Vagina (tissue), 2 donors: ENCODE measurements around the gene P2RY1. TPM values are rescaled to one million over a fixed set of nuclear protein-coding genes. Genes with fewer than 3 reads are reported as not detected.
"Not testable (repeated sequence)": the region's sequence is repeated elsewhere in the genome, so short reads cannot be mapped to it uniquely, and the experiment has no call there.

Source experiments
- DNase-seq, 2 donors: peaks; one replicate each; pipeline ENCODE4 v3.0.0-alpha.2; 2017; ENCODE audit errors: extremely low spot score in 2 of 2
- H3K27ac ChIP-seq: fragments of 200-600 bp; sonication (generic); one replicate; pipeline ENCODE4 v1.5.1; 2019
- H3K27me3 ChIP-seq: fragments of 200-600 bp; sonication (generic); one replicate; pipeline ENCODE4 v1.5.1; 2019
- H3K36me3 ChIP-seq, 2 donors: fragments of 200-600 bp; sonication (generic); one replicate each; pipeline ENCODE4 v1.5.1; 2017 to 2019
- H3K4me1 ChIP-seq: fragments of 200-600 bp; sonication (generic); one replicate; pipeline ENCODE4 v1.5.1; 2019
- H3K4me3 ChIP-seq, 2 donors: fragments of 200-600 bp; sonication (generic); 1 replicate in 1 of 2; 2 replicates in 1 of 2; pipeline ENCODE4 v1.5.1; 2016 to 2019
- H3K9me3 ChIP-seq: fragments of 200-600 bp; sonication (generic); one replicate; pipeline ENCODE4 v1.5.1; 2019
- POLR2A ChIP-seq, 2 donors: fragments of 450-650 bp; IDR thresholded peaks; one replicate each; pipeline ENCODE4 v1.6.1; 2017; ENCODE audit warnings: antibody characterized with exemption in 2 of 2, mild to moderate bottlenecking in 2 of 2, moderate library complexity in 2 of 2
- POLR2AphosphoS5 ChIP-seq, 2 donors: sonication (generic); formaldehyde crosslinking; IDR thresholded peaks; one replicate each; pipeline ENCODE4 v1.9.0; 2017; ENCODE audit warnings: antibody characterized with exemption in 2 of 2, mild to moderate bottlenecking in 2 of 2, low read depth in 1 of 2; ENCODE audit not compliant: insufficient read depth in 1 of 2
- intact Hi-C: fragments of 100-400 bp; cut with DNase I; formaldehyde crosslinking; loops from one replicate; pipeline ENCODE4 v1.15.1; 2023
- total RNA-seq: library from RNA; depleted of rRNA; stranded (reverse); fragments of >200 nt; gene quantifications from one replicate; pipeline ENCODE4 v1.2.3, GENCODE V29; 2016
- TF ChIP-seq, protein P1 (sequence below), 3 experiments: fragments of 450-650 bp in 2 of 3; fragments of 200-600 bp in 1 of 3; sonication (generic) in 1 of 3; IDR thresholded peaks; one replicate each; pipeline ENCODE4 v1.5.1; 2017 to 2019; ENCODE audit warnings: antibody characterized with exemption in 3 of 3, mild to moderate bottlenecking in 2 of 3, moderate library complexity in 2 of 3

The P2RY1 gene
- total RNA-seq, 1 donor from 2014 or later: 17.9 TPM

- peaks cover 27% of the 10 kb centered on the region for H3K4me1 ChIP-seq
- H3K9me3 ChIP-seq: no peaks in the 10 kb centered on the region
- no peaks in the 10 kb centered on the region for H3K36me3 ChIP-seq
- no peak for DNase-seq
- intact Hi-C loops: no loop called here
- H3K27ac ChIP-seq: peak overlapping the region; percentile 81
- TF ChIP-seq POLR2A (IDR thresholded peaks at IDR 0.05) (no peak), POLR2AphosphoS5 (IDR thresholded peaks at IDR 0.05; ENCODE audit: insufficient read depth in 1 of 2, low read depth in 1 of 2) (no peak)
- TF ChIP-seq, protein P1, sequence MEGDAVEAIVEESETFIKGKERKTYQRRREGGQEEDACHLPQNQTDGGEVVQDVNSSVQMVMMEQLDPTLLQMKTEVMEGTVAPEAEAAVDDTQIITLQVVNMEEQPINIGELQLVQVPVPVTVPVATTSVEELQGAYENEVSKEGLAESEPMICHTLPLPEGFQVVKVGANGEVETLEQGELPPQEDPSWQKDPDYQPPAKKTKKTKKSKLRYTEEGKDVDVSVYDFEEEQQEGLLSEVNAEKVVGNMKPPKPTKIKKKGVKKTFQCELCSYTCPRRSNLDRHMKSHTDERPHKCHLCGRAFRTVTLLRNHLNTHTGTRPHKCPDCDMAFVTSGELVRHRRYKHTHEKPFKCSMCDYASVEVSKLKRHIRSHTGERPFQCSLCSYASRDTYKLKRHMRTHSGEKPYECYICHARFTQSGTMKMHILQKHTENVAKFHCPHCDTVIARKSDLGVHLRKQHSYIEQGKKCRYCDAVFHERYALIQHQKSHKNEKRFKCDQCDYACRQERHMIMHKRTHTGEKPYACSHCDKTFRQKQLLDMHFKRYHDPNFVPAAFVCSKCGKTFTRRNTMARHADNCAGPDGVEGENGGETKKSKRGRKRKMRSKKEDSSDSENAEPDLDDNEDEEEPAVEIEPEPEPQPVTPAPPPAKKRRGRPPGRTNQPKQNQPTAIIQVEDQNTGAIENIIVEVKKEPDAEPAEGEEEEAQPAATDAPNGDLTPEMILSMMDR (IDR thresholded peaks at IDR 0.05): no peak
- H3K4me3 ChIP-seq: peak overlapping the region; percentile 67 to 71
- H3K27me3 ChIP-seq: no peaks in the 10 kb centered on the region
Observed at GRCh38 chr3:152836269-152836668, 1.3 kb downstream of the P2RY1 start.

DNA sequence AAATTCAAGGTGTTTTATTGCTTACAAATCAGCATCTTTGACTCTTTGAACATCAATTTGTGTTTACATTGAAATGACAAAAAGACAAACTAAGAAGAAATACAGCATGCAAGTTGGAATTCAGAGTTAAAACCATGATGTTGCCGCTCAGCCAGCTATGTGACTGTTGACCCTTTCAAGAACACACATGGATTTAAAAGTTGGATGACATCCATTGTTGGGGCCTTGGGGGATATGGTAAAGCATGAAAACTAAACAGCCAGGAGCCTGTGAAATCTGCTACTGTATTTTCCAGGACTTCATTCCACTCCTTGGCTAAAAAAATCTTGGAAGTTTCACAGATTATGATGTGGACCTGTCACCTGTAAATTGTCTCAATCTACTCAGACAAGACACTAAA, 4.6 kb downstream of the P2RY1 start:
- Histone ChIP-seq H3K27ac (no peak overlapping the region), H3K36me3 (no peaks in the 10 kb centered on the region), H3K9me3 (no peaks in the 10 kb centered on the region), H3K4me3 (no peak overlapping the region), H3K4me1 (peaks cover 18% of the 10 kb centered on the region), H3K27me3 (no peaks in the 10 kb centered on the region)
- DNase-seq: no peak
- intact Hi-C loops: no loop called here
- no peak for TF ChIP-seq POLR2AphosphoS5 (IDR thresholded peaks at IDR 0.05; ENCODE audit: insufficient read depth in 1 of 2, low read depth in 1 of 2)

DNA sequence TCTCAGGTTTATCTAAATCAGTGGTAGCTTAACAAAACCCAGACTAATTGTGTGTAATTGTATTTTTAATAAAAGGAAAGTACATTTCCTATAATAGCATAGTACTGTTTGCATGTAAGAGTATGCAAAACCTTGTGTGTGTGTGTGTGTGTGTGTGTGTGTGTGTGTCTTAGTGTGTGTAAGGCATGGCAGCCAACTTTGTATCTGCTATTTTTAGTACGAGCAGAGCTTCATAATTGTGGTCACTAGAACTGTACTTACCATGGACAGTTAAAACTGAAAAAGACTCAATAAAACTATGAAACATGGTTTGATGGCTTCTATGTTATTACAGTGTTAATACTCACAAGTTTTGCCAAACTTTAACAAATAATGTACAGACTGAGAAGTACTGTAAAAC, 6.2 kb downstream of the P2RY1 start:
- Histone ChIP-seq H3K27ac (no peak overlapping the region), H3K36me3 (no peaks in the 10 kb centered on the region), H3K9me3 (no peaks in the 10 kb centered on the region), H3K4me3 (no peak overlapping the region), H3K27me3 (no peaks in the 10 kb centered on the region), H3K4me1 (peaks cover 16% of the 10 kb centered on the region)
- DNase-seq: no peak
- TF ChIP-seq, protein P1 (IDR thresholded peaks at IDR 0.05): no peak
- TF ChIP-seq POLR2AphosphoS5 (IDR thresholded peaks at IDR 0.05; ENCODE audit: insufficient read depth in 1 of 2, low read depth in 1 of 2): no peak
- no peak for TF ChIP-seq POLR2A (IDR thresholded peaks at IDR 0.05)
- intact Hi-C loops: no loop called here

DNA sequence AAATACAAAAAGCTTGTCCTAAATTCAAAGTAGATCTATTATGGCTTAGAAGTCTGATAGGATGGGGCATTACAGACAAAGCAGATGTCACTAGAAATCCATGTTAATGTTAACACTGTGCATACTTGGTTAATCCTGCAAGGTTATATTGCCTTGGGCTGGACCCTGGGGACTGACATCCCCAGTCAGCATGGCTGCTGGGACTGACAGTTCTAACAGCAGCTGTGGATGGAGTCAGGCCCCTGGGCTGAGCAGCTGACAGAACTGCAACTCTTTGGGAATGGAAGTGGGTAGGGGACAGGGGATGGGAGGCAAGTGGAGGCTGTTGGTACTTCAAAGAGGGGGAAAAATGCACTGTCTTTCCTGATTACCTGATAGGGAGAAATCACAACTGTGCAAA, 7.5 kb downstream of the P2RY1 start:
- intact Hi-C loops: no loop called here
- no peak for DNase-seq
- Histone ChIP-seq H3K36me3 (no peaks in the 10 kb centered on the region), H3K27ac (no peak overlapping the region), H3K27me3 (no peaks in the 10 kb centered on the region), H3K4me1 (peaks cover 8% of the 10 kb centered on the region), H3K4me3 (no peak overlapping the region), H3K9me3 (no peaks in the 10 kb centered on the region)
- TF ChIP-seq POLR2AphosphoS5 (IDR thresholded peaks at IDR 0.05; ENCODE audit: insufficient read depth in 1 of 2, low read depth in 1 of 2): no peak
- no peak for TF ChIP-seq POLR2A (IDR thresholded peaks at IDR 0.05)
- TF ChIP-seq, protein P1 (IDR thresholded peaks at IDR 0.05): no peak

DNA sequence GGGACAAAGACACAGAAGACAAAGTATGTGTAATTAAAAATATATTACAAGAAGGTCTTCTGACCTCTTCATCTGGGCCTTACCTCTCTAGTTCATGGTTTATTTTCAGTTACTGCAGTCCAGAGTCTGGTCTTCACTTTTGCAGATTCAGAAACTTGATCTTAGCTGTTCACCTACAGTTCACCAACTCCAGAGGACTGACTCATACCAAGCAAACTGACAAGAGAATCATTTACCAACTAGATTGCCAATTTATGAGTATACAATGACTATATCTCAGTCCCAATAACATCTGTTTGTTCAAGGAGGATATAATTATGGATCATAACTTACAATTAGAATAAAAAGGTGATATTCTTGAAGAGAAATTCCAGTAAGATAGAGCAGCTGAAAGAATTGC, 9.0 kb downstream of the P2RY1 start:
- Histone ChIP-seq H3K27ac (no peak overlapping the region), H3K36me3 (no peaks in the 10 kb centered on the region), H3K9me3 (no peaks in the 10 kb centered on the region), H3K4me1 (peaks cover 8% of the 10 kb centered on the region), H3K4me3 (no peak overlapping the region), H3K27me3 (no peaks in the 10 kb centered on the region)
- TF ChIP-seq POLR2AphosphoS5 (IDR thresholded peaks at IDR 0.05; ENCODE audit: insufficient read depth in 1 of 2, low read depth in 1 of 2): no peak
- TF ChIP-seq, protein P1 (IDR thresholded peaks at IDR 0.05): no peak
- TF ChIP-seq POLR2A (IDR thresholded peaks at IDR 0.05): no peak
- DNase-seq: no peak
- intact Hi-C loops: no loop called here

- H3K9me3 ChIP-seq, H3K27me3 ChIP-seq, H3K27ac ChIP-seq, intact Hi-C loops, DNase-seq, H3K4me3 ChIP-seq, H3K36me3 ChIP-seq, H3K4me1 ChIP-seq: not testable (repeated sequence)
Observed at GRCh38 chr3:152846572-152847202, 11.8 kb downstream of the P2RY1 start.

DNA sequence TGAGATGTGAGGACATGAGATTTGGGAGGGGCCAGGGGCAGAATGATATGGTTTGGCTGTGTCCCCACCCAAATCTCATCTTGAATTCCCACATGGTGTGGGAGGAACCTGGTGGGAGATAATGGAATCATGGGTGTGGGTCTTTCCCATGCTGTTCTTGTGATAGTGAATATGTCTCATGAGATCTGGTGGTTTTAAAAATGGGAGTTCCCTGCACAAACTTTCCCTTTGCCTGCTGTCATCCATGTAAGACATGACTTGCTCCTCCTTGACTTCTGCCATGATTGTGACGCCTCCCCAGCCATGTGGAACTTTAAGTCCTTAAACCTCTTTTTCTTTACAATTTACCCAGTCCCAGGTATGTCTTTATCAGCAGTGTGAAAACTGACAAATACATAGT, 12.7 kb downstream of the P2RY1 start:
- H3K4me1 ChIP-seq, H3K27ac ChIP-seq, DNase-seq, intact Hi-C loops, H3K4me3 ChIP-seq, H3K9me3 ChIP-seq, H3K36me3 ChIP-seq, H3K27me3 ChIP-seq: not testable (repeated sequence)
